Fibroblast of gingiva (primary cell): ENCODE measurements around the gene YJU2.

Source experiments
- DNase-seq: peaks from one replicate; pipeline ENCODE4 v3.0.0-alpha.2; 2011; ENCODE audit warnings: low read depth

Gene YJU2

GRCh38 chr19:4298810-4299550 lies 52.1 kb downstream of the YJU2 start:
- no peak for DNase-seq

GRCh38 chr19:4300589-4300988 lies 53.7 kb downstream of the YJU2 start:
- no peak for DNase-seq

GRCh38 chr19:4301590-4302242 lies 54.8 kb downstream of the YJU2 start:
- no peak for DNase-seq

- DNase-seq: no peak
Measured at GRCh38 chr19:4302243-4302640, 55.4 kb downstream of the YJU2 start, which contains the start of gene TMIGD2. TSS of gene TMIGD2 (minus strand) at chr19:4302389. CDS start at chr19:4302385, 4 bp downstream.

- no peak for DNase-seq
Measured at GRCh38 chr19:4303819-4304537, 57.1 kb downstream of the YJU2 start.

- DNase-seq: peak; percentile 20
Measured at GRCh38 chr19:4304538-4305256, 57.8 kb downstream of the YJU2 start, which contains the start of gene FSD1. TSS of gene FSD1 (plus strand) at chr19:4304598. CDS start at chr19:4304747, 149 bp downstream.

- DNase-seq: no peak
Measured at GRCh38 chr19:4305257-4305612, 58.4 kb downstream of the YJU2 start.

- no peak for DNase-seq
Measured at GRCh38 chr19:4305659-4306058, 58.8 kb downstream of the YJU2 start.

GRCh38 chr19:4310247-4311121 lies 63.6 kb downstream of the YJU2 start:
- DNase-seq: no peak

- DNase-seq: no peak
Measured at GRCh38 chr19:4313847-4314490, 67.1 kb downstream of the YJU2 start.

GRCh38 chr19:4316956-4317355 lies 70.1 kb downstream of the YJU2 start:
- no peak for DNase-seq

- no peak for DNase-seq
Measured at GRCh38 chr19:4318460-4318859, 71.6 kb downstream of the YJU2 start.
